Heart left ventricle (tissue), 16 donors: ENCODE data around the gene DOCK4. TPM values are rescaled to one million over a fixed set of nuclear protein-coding genes. Genes with fewer than 3 reads are reported as not detected.

Source experiments
- ATAC-seq, 4 donors: fragments of 200-7000 bp; cut with Tn5 transposase; one replicate each; pipeline ENCODE4 v1.9.1; 2020 to 2022; ENCODE audit warnings: moderate library complexity in 4 of 4, mild to moderate bottlenecking in 3 of 4, moderate number of reproducible peaks in 1 of 4
- DNase-seq, 5 donors: peaks; one replicate each; pipeline ENCODE4 v3.0.0-alpha.2; 2020
- H3K27ac ChIP-seq, 12 donors: fragments of 200-600 bp; sonication (generic) in 4 of 12; one replicate each; pipeline versions ENCODE4 v1.5.0 to v1.8.0; 2016 to 2022; ENCODE audit warnings: mild to moderate bottlenecking in 2 of 12
- H3K27me3 ChIP-seq, 9 donors: fragments of 200-600 bp; sonication (generic) in 2 of 9; one replicate each; pipeline versions ENCODE4 v1.5.1 to v1.8.0; 2016 to 2022; ENCODE audit warnings: mild to moderate bottlenecking in 3 of 9
- H3K36me3 ChIP-seq, 9 donors: fragments of 200-600 bp; sonication (generic) in 2 of 9; one replicate each; pipeline versions ENCODE4 v1.5.0 to v1.8.0; 2018 to 2022; ENCODE audit warnings: mild to moderate bottlenecking in 2 of 9
- H3K4me1 ChIP-seq, 12 donors: fragments of 200-600 bp; sonication (generic) in 4 of 12; one replicate each; pipeline versions ENCODE4 v1.5.0 to v1.8.0; 2016 to 2022; ENCODE audit warnings: mild to moderate bottlenecking in 3 of 12
- H3K4me3 ChIP-seq, 12 donors: fragments of 200-600 bp; sonication (generic) in 4 of 12; one replicate each; pipeline versions ENCODE4 v1.5.0 to v1.8.0; 2017 to 2022; ENCODE audit warnings: mild to moderate bottlenecking in 9 of 12, moderate library complexity in 4 of 12
- H3K9me3 ChIP-seq, 12 donors: fragments of 200-600 bp; sonication (generic) in 4 of 12; one replicate each; pipeline versions ENCODE4 v1.5.0 to v1.8.0; 2016 to 2022; ENCODE audit warnings: mild to moderate bottlenecking in 1 of 12
- POLR2A ChIP-seq, 2 donors: fragments of 450-650 bp; IDR thresholded peaks; one replicate each; pipeline ENCODE4 v1.6.1; 2017; ENCODE audit warnings: antibody characterized with exemption in 2 of 2, mild to moderate bottlenecking in 2 of 2, moderate library complexity in 2 of 2
- WGBS, 4 donors: extraction: QIAGEN DNeasy Blood & Tissue Kit in 2 of 4; methylation state at CpG; one replicate each; pipeline versions ENCODE4 v1.1.5 to v1.1.7; 2013 to 2018; 5-methylcytosine and 5-hydroxymethylcytosine counted together
- intact Hi-C, 10 donors: fragments of 100-400 bp; cut with DNase I; formaldehyde crosslinking; loops; one replicate each; pipeline versions ENCODE4 v1.11.1 to v1.14.2; 2022
- polyA plus RNA-seq, 2 donors: library from polyadenylated mRNA; stranded (reverse); fragments of 200-250 nt; gene quantifications; one replicate each; pipeline ENCODE4 v1.2.3, GENCODE V29; 2013
- total RNA-seq, 9 donors: library from RNA; depleted of rRNA in 2 of 9; stranded (reverse); fragments of >200 nt in 2 of 9; fragmentation: NEBNext Ultra II Directional in 3 of 9; extraction: Animal tissue kit (Norgen Biotek cat#: 25700) in 3 of 9; gene quantifications; one replicate each; pipeline versions ENCODE4 v1.1.0 to v1.2.4, GENCODE V29; 2016 to 2023
- TF ChIP-seq, protein P1 (sequence below), 12 donors: fragments of 200-600 bp; sonication (generic) in 4 of 12; IDR thresholded peaks; one replicate each; pipeline versions ENCODE4 v1.5.0 to v1.8.0; 2018 to 2022; ENCODE audit warnings: antibody characterized with exemption in 12 of 12, mild to moderate bottlenecking in 5 of 12
- donor health status: ischemic (EF 13 %, LVEDD 7.1; RV severe dilation, severe dysfunction).
- donor health status: healthy with polysubstance abuse.
- donor health status: DM: no; HTN: yes; CAD: no.
- donor health status: DM: no; HTN: no; CAD: no.
- donor health status: ischemic (EF 25% LVEDD 6.9; RV normal size, moderate dysfunction).
- donor health status: ischemic (EF 25% LVEDD 5.7; RV mildly dilated, moderate dysfunction).
- donor health status: healthy.
- donor health status: DM: yes; HTN: yes; CAD: no.
- donor health status: ischemic (EF 35%, LVEDD 5.7; RV mildly dilated, moderate dysfunction).
- donor health status: nonischemic (EF 11% LVEDD 7.7; RV severe dilation, severe dysfunction).
- donor health status: DM: yes; HTN: yes; CAD: no.
- donor health status: PGD.
- donor health status: ischemic (EF 29% LVEDD 5.4; RV normal size, mild dysfunction).
- donor health status: nonischemic (EF 23%, LVEDD 6.1; RV moderate dilation, normal function).

DOCK4 gene
- total and polyA plus RNA-seq, 11 donors: 5.1 to 40.8 (median 13.1) TPM

DNA sequence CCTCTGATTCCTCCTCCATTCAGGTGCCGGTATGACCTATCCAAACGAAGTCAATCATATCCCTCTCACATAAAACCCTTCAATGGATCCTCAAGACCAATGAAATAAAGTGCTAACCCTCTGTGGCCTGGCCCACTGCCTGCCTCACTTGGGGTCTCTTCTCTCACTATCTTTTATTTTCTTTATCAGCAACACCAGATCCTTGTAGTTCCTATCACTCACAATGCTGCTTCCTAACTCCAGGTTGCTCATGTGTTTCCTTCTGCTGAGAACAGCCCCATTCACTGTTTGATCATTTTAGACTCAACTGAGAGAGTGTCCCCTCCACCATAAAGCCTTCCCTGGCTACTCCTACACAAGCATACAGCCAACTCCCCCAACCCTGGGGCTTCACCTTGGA is 180.6 kb downstream of the DOCK4 start:
- WGBS, 4 donors: 89 to 94% (median 94%) methylated on average over 2 of the region's 2 CpGs
- Histone ChIP-seq H3K9me3 (no peaks in the 10 kb centered on the region), H3K27me3 (no peaks in the 10 kb centered on the region), H3K27ac (no peak overlapping the region), H3K4me3 (no peak overlapping the region), H3K36me3 (no peaks in the 10 kb centered on the region), H3K4me1 (peaks cover 0 to 30% (median 9%) of the 10 kb centered on the region in 12 donors)
- TF ChIP-seq, protein P1, sequence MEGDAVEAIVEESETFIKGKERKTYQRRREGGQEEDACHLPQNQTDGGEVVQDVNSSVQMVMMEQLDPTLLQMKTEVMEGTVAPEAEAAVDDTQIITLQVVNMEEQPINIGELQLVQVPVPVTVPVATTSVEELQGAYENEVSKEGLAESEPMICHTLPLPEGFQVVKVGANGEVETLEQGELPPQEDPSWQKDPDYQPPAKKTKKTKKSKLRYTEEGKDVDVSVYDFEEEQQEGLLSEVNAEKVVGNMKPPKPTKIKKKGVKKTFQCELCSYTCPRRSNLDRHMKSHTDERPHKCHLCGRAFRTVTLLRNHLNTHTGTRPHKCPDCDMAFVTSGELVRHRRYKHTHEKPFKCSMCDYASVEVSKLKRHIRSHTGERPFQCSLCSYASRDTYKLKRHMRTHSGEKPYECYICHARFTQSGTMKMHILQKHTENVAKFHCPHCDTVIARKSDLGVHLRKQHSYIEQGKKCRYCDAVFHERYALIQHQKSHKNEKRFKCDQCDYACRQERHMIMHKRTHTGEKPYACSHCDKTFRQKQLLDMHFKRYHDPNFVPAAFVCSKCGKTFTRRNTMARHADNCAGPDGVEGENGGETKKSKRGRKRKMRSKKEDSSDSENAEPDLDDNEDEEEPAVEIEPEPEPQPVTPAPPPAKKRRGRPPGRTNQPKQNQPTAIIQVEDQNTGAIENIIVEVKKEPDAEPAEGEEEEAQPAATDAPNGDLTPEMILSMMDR (IDR thresholded peaks at IDR 0.05): no peak
- TF ChIP-seq POLR2A (IDR thresholded peaks at IDR 0.05): no peak
- ATAC-seq (no peak), DNase-seq (no peak)
- intact Hi-C loops: no loop called here

DNA sequence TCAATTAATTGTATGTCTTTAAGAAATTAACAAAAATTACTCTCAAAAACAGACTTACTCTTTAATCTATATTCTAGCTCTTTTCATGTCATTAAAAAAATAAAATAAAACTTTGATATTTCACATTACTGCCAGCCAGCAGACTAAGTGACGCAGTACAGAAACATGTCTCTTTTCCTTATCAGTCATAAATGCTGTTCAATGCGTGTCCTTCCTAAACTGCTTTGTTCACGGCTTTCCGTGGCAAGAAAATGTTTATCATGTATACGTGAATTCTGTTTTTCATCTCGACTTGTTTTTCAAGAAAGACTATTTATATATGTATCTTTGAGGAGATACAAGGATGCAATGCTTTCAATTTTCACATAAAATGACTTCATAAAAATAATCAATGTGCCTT is 182.4 kb downstream of the DOCK4 start:
- Histone ChIP-seq H3K27ac (peak overlapping the region in 1 of 12 donors; percentile 38), H3K9me3 (no peaks in the 10 kb centered on the region), H3K4me3 (no peak overlapping the region), H3K27me3 (no peaks in the 10 kb centered on the region), H3K36me3 (no peaks in the 10 kb centered on the region), H3K4me1 (peaks cover 0 to 48% (median 13%) of the 10 kb centered on the region in 12 donors)
- ATAC-seq (no peak), DNase-seq (no peak)
- 63 to 72% (median 68%) methylated on average over 6 of the region's 6 CpGs for WGBS, 4 donors
- TF ChIP-seq POLR2A (IDR thresholded peaks at IDR 0.05): no peak
- TF ChIP-seq, protein P1 (IDR thresholded peaks at IDR 0.05): no peak
- intact Hi-C loops: no loop called here

DNA sequence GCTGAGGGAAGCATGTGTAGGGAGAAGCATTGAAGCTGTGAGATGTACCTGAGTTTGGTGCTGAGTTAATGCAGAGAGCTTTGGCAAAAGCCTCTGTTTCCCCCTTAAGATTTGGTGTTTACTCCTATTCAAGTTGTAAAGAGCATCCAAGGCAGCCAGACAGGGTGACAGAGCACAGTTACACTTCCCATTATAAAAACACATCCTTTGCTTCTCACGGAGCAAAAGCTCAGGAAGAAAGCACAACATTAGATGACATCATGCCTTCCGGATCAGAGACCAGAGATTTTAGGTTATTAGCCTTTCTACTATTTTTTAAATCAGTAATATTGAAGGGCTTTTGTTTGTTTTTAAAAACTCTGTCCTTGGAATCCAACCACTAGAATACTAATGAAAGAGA is 182.9 kb downstream of the DOCK4 start:
- no peak overlapping the region for H3K4me3 ChIP-seq
- peak overlapping the region in 3 of 12 donors; percentile 4 to 38 (median 6) for H3K27ac ChIP-seq
- no peak for TF ChIP-seq POLR2A (IDR thresholded peaks at IDR 0.05)
- TF ChIP-seq, protein P1 (IDR thresholded peaks at IDR 0.05): no peak
- H3K9me3 ChIP-seq: no peaks in the 10 kb centered on the region
- intact Hi-C loops: no loop called here
- H3K4me1 ChIP-seq: peaks cover 0 to 53% (median 17%) of the 10 kb centered on the region in 12 donors
- 27 to 55% (median 40%) methylated on average over 2 of the region's 2 CpGs for WGBS, 4 donors
- ATAC-seq (peak in 1 of 4 donors; percentile 58), DNase-seq (no peak)
- H3K36me3 ChIP-seq: no peaks in the 10 kb centered on the region
- no peaks in the 10 kb centered on the region for H3K27me3 ChIP-seq

DNA sequence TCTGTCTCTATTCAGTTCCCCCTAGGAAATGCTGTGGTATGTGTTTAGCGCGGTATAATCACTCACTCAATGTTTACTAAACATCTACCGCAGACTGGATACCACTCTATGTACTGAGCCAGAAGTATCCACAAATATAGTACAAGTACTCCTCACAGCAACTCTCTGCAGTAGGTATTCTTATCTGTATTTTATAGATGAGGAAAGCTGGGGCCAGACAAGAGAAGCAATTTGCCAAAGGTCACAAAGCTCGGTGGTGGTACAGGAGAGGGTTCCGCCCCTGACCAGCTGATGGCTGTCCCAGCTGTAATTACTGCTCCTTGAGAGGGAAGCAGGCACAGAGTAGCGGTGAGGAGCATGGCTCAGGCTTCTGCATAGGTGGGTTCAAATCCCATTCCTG is 184.1 kb downstream of the DOCK4 start:
- TF ChIP-seq, protein P1 (IDR thresholded peaks at IDR 0.05): no peak
- no peak for TF ChIP-seq POLR2A (IDR thresholded peaks at IDR 0.05)
- Histone ChIP-seq H3K4me1 (peaks cover 0 to 62% (median 19%) of the 10 kb centered on the region in 12 donors), H3K9me3 (no peaks in the 10 kb centered on the region), H3K27me3 (no peaks in the 10 kb centered on the region), H3K4me3 (no peak overlapping the region), H3K27ac (no peak overlapping the region), H3K36me3 (no peaks in the 10 kb centered on the region)
- DNase-seq (no peak), ATAC-seq (peak; percentile 21 to 65 (median 54))
- intact Hi-C loops: no loop called here
- 69 to 75% (median 72%) methylated on average over 6 of the region's 6 CpGs for WGBS, 4 donors
